HG02623 (cell line): Measurements from ENCODE around the gene KRT8.
A peak's percentile ranks its signal among the peaks of the same experiment; 100 is the strongest.
"Not testable (repeated sequence)": the region's sequence is repeated elsewhere in the genome, so short reads cannot be mapped to it uniquely, and the experiment has no call there.

ENCODE experiments used
- ATAC-seq: cut with Tn5 transposase; IDR thresholded peaks from one replicate; pipeline ENCODE4 v1.9.1; 2021; ENCODE audit warnings: moderate library complexity; ENCODE audit not compliant: unreplicated experiment

KRT8 gene

DNA sequence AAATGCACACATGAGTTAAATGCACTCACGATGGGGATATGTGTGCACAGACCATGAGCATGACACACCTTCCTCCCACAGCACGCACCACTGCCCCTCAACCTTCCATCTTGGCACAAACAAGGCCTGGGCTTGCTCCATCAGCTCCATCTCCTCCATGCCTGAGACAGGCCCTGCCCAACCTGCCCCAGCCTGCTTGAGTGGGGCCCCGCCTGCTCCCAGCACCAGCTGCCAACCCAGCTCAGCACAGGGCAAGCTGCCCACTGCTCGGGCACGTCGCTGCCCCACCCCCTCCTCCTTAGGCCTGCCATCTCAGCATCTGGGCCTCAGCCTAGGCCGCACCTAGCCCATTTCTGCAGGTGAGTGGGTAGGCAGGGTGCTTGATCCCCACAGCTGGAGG, 28.5 kb downstream of the KRT8 start:
- no peak for ATAC-seq

- ATAC-seq = no peak
These were observed 30.1 kb downstream of the KRT8 start for GRCh38 chr12:52874573-52875435.

- ATAC-seq = no peak
These were observed 30.9 kb downstream of the KRT8 start for GRCh38 chr12:52873832-52874572.

- no peak for ATAC-seq
These were observed 31.4 kb downstream of the KRT8 start for GRCh38 chr12:52873513-52873831.

DNA sequence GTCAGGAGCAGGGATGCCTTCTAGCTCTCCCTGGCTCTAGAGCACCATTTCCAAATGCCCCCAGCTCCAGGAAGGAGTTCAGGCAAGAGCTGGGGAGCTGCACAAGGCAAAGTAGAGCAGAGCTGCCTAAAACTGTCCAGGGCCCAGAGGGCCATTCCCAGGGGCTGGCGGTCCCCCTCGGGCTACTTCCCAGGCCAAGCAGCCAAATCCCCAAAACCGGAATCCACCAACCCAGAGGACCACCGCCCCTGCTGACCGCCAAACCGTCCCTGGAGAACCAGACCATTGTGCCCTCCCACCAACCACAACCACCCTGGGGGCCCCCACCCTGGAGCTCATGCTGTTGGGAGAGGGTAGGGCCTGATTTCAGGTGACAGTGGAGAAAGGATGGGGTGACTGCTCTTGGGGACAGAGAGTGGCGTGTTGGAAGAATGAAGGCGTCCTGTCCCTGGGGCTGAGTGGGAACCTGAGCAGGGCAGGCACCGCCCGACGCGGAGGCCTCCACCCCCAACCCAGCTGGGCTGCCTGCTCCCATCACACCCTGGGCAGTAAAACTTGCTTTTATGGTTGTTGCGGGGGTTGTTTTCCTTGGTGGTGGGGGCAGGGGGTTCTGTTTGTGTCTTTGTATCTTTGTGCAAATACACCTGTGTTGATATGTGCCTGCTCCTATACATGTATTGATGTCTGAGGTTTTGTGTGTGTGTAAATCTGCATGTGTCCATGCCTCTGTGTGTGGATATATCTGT, 32.1 kb downstream of the KRT8 start:
- no peak for ATAC-seq

GRCh38 chr12:52871291-52872039, 33.4 kb downstream of the KRT8 start:
- ATAC-seq = no peak

DNA sequence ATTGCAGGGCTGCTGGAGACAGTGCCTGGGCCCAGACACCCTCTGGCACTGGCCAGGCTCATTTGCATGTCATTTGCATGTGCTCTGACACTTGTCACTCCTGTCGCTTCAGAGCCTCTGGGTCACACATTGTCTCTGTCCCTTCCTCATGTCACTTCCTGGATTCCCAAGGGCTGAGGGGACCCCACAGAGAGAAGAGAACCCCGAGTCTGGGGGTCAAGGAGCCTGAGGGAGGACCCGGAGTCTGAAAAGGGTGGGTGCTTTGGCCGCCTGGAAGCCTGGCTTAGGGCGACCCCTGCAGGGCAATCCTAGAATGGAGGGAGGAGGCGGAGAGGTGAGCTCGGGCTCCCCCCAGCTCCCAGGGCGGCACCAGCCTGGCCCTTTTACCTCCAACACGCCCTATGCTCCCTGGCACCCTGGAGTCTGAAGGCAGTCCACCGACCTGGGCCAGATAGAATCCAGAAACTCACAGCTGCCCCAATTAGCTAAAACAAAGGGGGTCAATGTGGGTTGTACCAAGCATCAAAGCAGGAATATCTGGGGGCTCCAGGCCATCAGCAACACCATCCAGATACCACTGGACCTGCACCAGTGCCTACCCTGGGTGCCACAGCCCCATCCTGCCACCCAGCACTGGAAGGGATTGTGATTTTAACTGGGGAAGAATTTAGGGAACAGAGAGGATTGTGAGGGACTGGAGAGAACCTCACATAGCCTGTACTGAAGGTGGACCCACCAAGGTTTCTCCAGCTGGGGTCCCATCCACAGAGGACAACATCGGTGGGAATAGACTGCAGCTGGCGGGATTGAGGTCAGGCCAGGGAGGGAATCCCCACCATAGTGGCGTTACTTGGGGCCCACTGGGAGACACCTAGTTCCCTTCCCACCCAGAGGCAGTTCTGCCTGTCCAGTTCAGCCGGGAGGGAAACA, 34.2 kb downstream of the KRT8 start:
- peak; percentile 51 for ATAC-seq

- ATAC-seq = no peak
These were observed 37.2 kb downstream of the KRT8 start for GRCh38 chr12:52867642-52868041.

GRCh38 chr12:52867152-52867551, 37.7 kb downstream of the KRT8 start:
- ATAC-seq = no peak

DNA sequence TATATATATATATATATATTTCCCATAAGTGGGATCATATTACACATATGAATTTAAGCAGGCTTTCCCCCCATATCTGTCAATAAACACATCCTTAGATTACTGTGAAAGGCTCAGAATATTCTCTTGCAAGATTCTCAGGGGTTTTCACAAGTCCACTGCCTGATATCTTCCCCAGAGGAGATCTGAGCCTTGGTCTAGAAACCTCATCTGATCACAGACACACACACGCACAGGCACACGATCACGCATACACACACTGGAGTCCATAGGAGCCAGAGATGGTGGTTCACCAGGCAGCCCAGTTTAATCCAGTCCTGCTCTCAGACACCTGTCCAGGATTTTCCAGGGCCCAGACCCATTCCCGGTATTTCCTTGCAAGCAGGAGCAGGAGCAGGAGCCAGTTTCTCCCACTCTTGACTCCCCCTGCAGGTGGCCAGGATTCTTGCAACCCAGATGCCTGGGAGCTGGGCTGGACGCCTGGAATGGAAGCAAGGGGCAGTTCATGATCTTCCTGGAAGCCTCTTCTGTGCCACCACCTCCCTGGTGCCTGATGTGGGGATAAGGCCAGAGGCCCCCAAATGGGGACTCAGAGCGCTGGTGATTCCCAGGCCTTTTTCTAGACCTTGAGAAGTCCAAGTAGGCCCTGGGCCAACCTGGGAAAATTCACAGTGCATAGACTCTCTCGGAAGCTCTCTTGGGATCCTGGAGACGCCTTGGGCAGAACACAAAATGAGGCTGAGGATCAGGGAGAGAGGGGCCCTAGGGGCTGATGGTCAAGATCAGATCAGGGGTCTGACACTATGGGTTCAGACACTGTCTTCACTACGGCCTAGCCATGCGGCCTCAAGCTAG, 39.6 kb downstream of the KRT8 start:
- ATAC-seq = no peak

DNA sequence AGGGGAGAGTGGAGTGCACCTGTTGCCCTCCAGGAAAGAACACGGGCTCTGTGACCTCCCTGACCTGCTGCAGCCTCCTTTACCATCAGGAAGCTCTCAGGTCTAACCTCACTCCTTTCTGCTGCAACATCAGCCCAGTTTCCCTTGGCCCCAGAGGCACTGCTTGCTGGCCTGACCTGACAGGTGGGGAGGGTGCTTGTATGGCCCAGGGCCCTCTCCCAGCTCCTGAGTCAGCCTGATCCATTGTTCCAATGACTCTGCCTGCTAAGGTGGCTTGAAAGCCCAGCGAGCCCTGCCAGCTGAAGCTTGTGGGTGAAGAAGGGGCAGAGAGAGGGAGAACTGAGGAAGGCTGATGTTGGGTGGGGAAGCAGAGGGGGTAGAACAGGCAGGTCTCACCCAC, 42.9 kb downstream of the KRT8 start:
- ATAC-seq = no peak

GRCh38 chr12:52861511-52861910, 43.4 kb downstream of the KRT8 start:
- no peak for ATAC-seq

- no peak for ATAC-seq
These were observed 44.6 kb downstream of the KRT8 start for GRCh38 chr12:52860102-52860823.

DNA sequence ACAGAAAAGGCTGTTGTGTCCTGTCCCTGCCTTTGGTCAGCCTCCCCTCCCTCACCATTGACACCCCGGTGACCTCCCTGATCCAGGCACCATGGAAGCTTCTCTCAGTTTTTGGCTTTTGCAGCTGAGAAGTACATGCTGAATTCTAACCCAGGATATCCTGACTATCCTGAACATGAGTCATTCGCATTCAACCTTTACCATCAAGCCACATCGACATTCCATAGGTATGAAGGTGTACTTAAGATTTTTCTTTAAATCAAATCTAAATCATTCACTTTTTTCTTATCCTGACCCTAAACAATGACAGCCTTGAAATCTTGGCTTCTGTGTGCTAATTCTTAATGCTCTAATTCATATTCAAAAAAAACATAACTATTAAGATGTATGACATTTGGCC, 47.4 kb downstream of the KRT8 start:
- ATAC-seq = no peak

- no peak for ATAC-seq
These were observed 48.1 kb downstream of the KRT8 start for GRCh38 chr12:52856787-52857186.

GRCh38 chr12:52856077-52856476, 48.8 kb downstream of the KRT8 start:
- not testable (repeated sequence) for ATAC-seq

DNA sequence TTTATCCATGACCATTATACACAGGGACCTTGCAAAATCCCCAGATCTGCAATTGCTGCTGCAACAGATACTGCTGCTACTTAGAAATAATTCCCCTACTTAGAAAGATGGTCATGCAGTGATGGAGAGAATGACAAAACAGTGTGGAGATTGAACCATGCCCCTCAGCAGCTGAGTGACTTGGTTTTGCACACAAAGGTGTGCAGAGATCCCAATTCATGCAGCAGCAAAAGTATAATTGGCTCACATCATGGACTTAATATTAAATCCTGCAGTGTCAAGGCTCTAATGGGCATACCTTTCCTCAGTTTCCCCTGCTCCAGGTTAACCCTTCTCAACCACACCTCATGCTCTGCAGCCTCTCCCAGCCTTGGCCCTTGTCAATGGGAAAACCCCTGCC, 53.1 kb downstream of the KRT8 start:
- ATAC-seq = no peak

DNA sequence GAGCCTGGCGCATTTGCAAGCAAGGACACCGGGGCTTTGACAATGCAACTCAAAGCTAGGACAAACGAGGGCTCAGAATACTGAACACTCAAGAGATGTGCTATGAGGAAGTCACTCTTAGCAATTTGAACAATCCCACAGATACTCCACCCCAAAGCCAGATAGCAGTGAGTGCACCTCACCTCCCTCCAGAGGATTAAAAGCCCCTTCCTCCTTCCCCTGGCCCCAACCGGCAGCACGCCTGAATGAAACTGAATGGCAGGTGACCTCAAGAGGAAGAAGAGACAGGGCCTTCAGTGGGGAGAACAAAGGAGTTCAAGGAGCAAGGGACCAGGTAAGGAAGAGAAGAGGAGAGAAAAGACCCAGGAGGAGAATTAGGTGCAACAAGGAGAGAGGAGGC, 54.2 kb downstream of the KRT8 start:
- ATAC-seq = no peak
